ENCODE data around the gene TYRP1.

The TYRP1 gene

DNA sequence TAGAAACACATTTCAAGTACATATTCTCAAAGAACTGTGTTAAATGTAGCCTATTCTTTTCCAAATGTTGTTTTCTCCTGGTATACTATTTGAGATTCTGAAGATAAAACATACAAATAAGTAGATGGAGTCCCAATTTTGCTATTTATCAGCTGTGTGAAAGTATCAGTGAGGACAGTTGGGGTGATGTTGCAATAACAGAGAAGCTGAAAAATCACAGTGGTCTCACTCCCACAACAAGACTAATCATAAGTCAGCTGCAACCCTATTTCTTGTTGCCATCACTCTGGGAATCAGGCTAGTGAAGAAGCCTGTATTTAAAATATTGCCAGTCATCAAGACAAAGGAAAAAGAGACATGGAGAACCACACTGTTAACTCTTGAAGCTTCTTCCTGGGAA, 55.8 kb downstream of the TYRP1 start:
- DNase-seq (ENCODE audit: extremely low read depth, low read depth): no peak
- TF ChIP-seq, protein P1, sequence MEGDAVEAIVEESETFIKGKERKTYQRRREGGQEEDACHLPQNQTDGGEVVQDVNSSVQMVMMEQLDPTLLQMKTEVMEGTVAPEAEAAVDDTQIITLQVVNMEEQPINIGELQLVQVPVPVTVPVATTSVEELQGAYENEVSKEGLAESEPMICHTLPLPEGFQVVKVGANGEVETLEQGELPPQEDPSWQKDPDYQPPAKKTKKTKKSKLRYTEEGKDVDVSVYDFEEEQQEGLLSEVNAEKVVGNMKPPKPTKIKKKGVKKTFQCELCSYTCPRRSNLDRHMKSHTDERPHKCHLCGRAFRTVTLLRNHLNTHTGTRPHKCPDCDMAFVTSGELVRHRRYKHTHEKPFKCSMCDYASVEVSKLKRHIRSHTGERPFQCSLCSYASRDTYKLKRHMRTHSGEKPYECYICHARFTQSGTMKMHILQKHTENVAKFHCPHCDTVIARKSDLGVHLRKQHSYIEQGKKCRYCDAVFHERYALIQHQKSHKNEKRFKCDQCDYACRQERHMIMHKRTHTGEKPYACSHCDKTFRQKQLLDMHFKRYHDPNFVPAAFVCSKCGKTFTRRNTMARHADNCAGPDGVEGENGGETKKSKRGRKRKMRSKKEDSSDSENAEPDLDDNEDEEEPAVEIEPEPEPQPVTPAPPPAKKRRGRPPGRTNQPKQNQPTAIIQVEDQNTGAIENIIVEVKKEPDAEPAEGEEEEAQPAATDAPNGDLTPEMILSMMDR (IDR thresholded peaks at IDR 0.05; ENCODE audit: low read depth, low read length): no peak

DNA sequence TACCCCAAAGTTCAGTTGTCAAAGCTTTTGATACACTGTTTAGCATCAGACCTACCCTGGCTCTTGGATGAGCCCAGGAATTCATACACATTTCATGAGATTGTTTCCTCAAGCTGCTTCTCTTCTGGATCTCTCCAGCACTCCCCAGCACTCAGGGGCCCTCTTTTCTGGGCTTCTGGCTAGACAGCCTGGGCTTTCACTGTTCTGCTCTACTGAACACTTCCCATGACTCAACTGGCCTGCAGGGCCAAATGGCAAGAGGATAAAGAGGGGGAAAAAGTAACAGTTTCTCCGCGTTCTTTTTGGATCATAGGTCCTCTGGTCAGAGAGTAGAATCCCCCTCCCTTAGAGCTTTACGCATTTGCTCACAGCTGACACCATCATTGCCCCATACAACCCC, 60.7 kb downstream of the TYRP1 start:
- DNase-seq (ENCODE audit: extremely low read depth, low read depth): no peak
- TF ChIP-seq, protein P1 (IDR thresholded peaks at IDR 0.05; ENCODE audit: low read depth, low read length): no peak

DNA sequence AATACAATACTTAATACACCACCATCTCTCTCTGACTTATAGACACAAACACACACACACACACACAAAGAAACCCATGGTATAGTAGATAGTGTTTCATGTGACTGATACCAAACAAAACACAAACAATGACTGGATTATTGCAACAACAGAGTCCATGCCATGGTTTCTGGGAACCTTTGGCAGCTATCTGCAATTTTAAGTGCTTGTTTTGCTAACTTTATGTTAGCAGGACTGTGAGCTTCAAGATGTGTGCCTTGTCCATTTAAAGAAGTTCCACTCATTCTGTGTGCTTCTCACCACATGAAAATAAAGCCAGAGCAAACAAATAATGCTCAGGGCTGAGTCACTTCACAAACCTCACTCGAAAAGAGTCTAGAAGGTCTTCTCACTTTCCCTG, 66.6 kb downstream of the TYRP1 start:
- peak; percentile 20 for DNase-seq (ENCODE audit: extremely low read depth, low read depth)

More for the DNA sequence above, 66.6 kb downstream of the TYRP1 start:
- TF ChIP-seq, protein P1 (IDR thresholded peaks at IDR 0.05; ENCODE audit: low read depth, low read length): no peak

Data from AG09319 (cell line).